GM19035 (cell line): ENCODE measurements around the gene HEPHL1.
"Not testable (repeated sequence)": the region's sequence is repeated elsewhere in the genome, so short reads cannot be mapped to it uniquely, and the experiment has no call there.

Experiments used
- ATAC-seq: cut with Tn5 transposase; IDR thresholded peaks from one replicate; pipeline ENCODE4 v1.9.1; 2021; ENCODE audit not compliant: unreplicated experiment

The HEPHL1 gene, protein sequence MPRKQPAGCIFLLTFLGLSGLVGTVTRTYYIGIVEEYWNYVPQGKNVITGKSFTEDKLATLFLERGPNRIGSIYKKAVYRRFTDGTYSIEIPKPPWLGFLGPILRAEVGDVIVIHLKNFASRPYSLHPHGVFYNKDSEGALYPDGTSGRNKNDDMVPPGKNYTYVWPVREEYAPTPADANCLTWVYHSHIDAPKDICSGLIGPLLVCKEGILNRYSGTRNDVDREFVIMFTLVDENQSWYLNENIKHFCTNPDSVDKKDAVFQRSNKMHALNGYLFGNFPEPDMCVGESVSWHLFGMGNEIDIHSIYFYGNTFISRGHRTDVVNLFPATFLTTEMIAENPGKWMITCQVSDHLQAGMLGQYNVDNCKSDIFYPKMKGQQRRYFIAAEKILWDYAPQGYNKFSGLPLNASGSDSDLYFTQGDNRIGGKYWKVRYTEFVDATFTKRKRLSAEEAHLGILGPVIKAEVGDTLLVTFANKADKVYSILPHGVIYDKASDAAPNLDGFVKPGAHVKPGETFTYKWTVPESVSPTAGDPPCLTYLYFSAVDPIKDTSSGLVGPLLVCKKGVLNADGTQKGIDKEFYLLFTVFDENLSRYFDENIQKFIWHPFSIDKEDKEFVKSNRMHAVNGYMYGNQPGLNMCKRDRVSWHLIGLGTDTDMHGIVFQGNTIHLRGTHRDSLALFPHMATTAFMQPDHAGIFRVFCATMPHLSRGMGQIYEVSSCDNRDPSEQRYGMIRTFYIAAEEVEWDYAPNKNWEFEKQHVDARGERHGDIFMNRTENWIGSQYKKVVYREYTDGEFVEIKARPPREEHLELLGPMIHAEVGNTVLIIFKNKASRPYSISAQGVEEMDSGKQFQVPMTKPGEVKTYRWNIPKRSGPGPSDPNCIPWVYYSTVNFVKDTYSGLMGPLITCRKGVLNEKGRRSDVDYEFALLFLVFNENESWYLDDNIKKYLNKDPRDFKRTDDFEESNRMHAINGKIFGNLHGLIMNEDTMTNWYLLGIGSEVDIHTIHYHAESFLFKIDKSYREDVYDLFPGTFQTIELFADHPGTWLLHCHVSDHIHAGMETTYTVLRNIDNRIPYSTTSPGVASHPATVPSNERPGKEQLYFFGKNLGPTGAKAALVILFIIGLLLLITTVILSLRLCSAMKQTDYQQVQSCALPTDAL

DNA sequence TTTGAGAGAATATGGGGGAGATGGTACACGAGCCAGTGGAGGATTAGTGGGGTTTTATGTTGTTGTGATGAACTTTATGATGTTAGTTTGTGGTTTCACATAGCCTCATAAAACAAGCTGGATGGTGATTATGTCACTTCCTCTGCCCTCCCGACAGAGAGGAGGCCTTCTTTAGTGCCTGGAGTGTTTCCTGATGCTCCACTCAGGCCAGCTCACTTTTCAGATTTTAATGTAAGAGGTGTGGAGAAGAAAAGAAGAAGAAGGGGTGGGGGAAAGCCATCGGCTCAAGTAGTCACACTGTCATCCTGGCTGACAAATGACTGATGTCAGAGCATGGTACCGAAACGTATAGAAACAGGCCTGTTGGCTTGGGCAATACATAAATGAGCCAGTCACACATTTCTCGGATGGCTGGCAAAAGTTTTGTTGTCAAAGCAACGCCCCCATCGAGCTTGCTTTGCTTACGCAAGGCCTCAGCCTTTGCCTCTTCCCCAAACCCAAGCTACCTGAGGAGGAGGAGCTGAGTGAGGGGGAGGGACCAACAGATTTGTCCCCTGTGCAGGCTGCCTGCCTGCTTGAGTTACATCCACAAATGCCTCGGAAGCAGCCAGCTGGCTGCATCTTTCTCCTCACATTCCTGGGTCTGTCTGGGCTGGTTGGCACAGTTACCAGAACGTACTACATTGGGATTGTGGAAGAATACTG is at the start of gene HEPHL1:
HEPHL1 (plus strand) TSS at position 578 of the 705 bp plus-strand sequence; CDS start at position 593, 15 bp downstream.
- no peak for ATAC-seq

DNA sequence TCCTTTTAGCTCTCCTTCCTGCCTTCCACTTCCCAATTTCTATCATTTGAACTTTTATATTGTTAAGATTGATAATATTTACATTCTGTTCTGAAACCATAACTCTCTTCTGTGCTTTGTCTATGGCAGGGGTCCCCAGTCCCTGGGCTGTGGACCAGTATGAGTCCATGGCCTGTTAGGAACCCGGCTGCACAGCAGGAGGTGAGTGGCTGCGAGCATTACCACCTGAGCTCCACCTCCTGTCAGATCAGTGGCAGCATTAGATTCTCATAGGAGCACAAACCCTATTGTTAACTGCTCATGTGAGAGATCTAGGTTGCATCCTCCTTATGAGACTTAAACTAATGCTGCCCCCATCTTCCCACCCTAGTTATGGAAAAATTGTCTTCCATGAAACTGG is 48.4 kb upstream of the HEPHL1 start:
- ATAC-seq, result no peak

DNA sequence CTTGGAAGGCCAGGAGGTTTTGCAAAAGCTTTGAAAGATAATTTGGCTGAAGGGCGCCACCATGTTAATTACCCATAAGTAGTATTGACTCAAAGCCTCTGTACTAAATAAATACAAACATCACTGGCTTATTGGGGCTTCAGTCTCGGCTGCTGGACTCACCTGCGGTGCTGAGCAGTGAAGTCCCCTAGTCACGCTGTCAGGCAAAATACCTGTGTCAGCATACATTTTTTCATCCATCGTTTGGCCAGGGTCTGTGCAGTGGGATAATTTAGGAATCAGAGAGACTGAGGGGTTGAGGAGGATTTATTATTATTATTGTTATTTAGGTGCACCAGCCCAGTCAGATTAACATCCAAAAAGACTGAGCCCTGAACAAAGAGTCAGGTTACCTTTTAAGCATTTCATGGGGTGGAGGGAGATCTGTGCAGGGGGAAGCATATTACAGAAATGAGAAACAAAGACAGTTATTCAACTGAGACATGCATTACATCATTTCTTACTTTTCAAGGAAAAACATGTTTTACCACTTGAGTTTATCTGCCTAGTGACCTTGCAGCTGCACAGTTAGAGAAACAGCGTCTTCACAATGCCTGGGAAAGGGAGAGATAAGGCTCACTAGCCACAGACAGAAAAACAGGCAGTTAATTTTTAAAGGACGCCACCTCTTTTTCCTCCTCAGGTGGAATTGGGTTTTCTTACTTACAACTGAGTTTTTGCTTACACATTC is 47.7 kb upstream of the HEPHL1 start:
- not testable (repeated sequence) for ATAC-seq

DNA sequence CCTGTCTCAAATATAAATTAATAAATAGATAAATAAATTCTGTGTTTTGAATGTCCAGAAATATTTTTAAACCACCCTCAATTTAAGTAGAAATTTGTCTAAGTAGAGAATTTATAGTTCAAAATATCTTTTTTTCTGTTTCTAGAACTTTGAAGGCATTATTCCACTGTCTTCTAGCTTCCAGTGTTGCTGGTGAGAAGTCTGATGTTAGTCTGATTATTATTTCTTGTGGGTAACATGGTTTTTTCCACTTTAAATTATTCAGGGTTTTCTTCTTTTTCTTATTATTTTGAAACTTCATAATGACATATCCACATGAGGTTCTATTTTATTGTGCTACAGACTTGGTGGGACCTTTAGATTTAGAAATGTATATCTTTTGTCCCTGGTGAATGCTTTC is 46.4 kb upstream of the HEPHL1 start:
- no peak for ATAC-seq

DNA sequence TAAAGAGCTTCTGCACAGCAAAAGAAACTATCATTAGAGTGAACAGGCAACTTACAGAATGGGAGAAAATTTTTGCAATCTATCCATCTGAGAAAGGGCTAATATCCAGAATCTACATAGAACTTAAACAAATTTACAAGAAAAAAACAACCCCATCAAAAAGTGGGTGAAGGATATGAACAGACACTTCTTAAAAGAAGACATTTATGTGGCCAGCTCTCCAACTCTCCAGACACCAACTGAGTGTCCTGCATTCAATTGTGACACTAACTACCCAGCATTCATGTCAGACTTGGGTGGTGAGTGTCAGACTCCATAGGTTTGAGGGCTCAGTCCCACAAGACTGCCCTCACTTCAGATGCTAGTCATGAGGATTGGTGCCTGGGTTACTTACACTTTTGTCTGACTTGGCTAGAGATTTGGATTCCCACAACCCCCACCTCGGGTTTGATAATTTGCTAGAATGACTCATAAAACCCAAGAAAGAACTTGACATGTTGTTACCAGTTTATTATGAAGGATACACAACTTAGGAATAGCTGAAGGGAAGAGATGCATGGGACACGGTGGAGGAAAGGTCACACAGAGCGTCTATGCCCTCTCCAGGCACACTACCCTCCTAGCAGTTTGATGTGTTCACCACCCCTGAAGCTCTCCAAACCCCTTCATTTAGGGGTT is 44.4 kb upstream of the HEPHL1 start:
- not testable (repeated sequence) for ATAC-seq

DNA sequence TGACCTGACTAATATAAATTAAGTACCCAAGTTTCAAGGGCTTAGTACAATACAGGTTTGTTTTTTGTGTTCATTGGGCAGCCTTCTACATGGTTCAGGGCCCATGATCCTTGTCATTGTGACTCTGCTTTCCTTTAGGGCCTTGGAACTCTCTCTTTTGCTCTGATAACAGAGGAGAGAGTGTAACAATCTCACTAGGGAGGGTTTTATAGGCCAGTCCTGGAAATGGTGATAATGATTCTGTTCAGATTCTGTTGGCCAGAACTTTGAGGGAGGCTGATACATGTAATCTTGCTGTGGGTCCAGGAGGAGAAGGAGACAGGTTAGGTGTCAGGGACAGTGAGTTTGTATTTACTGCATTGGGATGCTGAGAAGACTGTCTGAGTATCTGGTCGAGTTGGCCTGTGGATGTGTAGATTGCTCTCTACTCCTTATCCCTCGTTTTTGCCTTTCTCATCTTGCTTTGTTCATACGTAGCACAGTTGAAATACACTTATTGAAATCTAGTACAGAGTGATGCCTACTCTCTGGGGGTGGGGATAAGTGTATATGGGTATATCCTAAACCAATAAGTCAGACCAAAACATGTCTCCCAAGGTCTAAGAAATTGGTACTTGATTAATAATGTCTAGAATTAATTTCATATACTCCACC is 37.5 kb upstream of the HEPHL1 start:
- no peak for ATAC-seq

DNA sequence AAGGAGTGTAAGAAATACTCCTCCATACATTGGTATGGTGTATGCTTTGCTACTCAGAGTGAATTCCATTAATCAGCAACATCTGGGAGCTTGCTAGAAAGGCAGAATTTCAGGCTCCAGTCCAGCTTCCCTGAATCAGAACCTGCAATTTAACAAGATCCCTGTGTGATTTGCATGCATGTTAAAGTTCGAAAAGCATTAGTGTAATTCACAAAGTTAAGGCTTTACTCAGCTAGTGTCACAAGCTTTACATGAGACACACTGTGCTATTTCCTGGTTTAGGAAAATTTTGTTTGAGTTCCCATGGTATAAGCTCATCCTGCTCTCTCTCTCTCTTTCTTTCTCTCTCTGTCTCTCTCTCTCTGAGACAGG is 37.0 kb upstream of the HEPHL1 start:
- ATAC-seq, result no peak

DNA sequence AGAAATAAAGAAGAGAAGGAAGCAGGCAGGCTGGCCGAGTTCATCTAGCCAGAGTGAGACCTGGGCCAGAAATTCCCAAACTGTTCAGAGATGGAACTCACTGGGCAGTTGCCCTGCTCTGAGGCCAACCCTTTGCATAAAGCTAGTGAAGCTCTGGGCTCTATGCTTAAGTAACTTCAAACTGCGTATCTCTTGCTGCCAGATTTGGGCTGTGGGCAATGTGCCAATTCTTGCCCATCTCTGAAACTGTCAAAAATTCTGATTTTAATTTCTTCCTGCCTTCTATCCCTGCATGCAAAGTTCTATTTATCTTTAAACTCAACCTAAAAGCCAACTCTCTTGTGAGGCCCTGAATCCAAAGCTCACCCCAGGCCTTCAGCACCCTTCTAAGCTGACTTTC is 36.2 kb upstream of the HEPHL1 start:
- ATAC-seq, result no peak

DNA sequence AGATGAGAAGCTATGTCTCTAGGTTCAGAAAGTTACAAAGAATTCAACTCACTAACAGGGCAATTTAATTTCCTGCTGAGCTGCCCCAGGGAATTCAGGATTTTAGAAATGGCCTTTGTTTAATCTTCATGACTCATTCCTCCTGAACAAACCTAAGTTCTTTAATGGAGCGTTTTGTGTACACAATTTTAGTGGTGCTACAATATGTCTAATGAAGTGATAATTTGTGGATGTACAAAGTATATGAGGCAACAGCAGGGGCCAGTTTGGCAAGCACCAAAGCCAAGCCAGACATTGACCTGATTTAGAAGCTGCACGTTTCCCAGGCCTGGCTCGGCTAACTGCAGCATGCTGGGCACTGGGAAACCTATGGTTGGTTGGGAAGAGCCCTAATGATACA is 34.4 kb upstream of the HEPHL1 start:
- no peak for ATAC-seq

DNA sequence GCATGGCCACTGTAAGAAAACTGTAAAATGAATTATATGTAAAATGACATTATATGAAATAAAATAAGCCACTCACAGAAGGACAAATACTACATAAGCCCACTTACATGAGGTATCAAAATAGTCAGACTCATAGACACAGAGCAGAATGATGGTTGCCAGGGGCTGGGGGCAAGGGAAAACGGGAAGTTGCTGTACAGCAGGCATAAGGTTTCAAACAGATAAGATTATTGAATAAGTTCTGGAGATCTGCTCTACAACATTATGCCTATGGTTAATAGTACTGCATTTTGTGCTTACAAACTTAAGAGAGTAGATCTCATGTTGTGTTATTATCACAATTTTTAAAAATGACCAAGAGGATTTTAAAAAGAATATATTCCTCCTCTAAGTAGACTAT is 32.7 kb upstream of the HEPHL1 start:
- no peak for ATAC-seq

DNA sequence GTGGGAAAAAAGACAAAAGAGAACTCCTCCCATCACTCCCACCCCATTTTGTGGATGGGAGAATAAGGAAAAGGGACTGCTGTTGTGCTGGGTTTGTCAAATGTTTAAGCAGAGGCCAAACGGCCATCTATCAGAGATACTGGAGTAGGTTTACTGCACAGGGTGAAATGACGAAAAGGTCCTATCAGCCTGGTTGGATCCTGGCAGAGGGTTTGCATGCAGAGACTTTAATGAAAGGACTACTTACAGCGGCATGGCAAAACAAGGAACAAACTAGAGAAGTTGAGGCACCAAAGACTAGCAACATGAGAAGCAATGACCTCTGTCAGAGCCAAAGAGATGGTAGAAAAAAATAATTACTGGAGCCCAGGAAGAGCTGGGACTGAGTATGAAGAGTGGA is 32.2 kb upstream of the HEPHL1 start:
- no peak for ATAC-seq

DNA sequence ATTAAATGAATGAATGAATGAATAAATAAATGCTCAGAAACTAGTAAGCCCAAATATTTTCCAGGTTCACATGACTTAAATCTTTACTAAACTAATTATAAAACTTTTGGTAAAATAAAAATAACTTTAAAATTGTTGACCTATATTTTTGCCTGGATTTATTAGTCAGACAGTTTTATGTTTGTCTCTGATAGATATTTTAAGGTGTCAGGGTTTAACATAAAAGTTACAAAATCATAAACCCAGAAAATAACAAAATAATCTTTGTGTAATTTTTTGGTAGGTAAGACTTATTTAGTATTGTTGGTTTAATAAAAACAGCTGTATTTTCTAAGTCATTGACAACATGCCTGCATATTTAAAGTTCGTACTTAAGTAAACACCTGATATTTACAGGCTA is 27.4 kb upstream of the HEPHL1 start:
- ATAC-seq, result no peak

DNA sequence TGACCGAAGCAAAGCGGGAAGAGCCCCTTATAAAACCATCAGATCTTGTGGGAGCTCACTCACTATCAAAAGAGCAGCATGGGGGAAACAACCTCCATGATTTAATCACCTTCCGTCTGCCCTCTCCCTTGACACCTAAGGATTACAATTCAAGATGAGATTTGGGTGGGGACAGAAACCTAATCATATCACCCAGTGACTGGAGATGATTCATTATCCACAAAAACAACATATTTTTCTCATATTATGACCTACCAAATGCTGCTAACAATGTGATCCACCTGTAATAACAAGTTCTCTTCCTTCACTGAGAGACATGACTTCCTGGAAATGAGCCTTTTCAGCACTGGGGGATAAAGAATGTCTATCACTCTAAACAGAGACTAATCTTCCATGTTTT is 23.4 kb upstream of the HEPHL1 start:
- ATAC-seq, result no peak

DNA sequence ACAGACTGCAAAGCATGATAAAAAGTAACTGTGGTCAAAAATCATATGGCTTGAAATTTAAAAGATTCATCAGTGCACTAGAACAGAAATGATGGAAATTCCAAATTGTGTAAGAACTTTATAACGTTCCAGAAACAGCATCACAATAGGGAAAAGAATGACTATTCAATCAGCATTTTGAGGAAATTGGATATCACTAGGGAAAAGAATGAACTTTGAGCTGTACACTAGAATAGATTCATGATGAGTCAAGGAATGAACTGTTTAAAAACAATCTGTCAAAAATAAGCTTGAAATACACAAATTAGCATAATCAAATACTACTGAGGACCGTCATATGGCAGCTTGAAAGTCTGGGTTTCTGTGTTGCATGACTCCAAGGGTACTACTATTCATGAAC is 20.5 kb upstream of the HEPHL1 start:
- no peak for ATAC-seq

DNA sequence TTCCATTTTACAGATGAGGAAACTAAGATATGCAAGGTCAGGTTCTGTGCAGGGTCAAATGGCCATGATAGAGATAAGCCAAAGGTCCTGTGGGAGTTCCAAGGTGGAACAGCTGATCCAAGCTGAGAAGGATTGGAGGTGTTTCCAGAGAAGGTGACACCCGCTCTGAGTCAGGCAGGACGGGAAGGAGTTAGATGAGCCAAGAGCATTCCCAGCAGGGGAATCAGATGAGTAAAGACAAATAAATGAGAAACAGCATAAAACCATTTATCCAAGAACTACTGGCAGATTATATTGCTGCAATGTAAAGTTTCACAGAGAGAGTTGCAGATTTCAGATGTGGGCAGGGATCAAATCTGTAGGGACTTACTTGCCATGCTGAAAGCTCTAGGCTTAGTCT is 18.9 kb upstream of the HEPHL1 start:
- no peak for ATAC-seq

DNA sequence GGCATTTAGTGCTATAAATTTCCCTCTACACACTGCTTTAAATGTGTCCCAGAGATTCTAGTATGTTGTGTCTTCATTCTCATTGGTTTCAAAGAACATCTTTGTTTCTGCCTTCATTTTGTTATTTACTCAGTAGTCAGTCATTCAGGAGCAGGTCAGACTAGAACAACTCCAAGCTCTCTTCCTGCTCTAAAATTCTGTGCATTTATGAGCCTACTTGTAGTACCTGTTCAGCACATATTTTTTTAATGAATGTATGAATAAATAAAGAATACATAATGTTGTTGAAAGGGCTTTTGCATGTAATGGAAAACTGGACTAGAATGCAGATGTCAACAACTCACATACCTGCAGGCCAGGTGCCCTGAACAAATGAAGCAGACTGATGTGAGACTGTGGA is 13.7 kb upstream of the HEPHL1 start:
- no peak for ATAC-seq

DNA sequence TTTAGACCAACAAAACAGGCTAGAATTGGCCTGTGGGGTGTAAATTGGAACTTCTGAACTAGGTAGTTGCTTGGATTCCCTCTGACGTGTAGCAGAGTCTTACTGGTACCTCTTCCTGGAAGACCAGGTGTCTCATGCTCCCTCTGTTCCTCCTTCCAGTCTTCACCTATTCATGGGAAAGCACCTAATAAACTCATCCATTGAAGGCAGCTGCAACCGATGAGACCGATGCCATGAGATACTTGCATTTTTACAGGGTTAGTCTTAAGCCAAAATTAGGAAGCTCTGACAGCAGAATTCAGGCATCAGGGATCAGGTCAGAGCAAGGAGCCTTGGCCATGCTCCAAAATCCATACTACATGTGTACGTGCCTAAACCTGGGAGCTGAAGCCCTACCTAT is 13.2 kb upstream of the HEPHL1 start:
- ATAC-seq, result no peak

DNA sequence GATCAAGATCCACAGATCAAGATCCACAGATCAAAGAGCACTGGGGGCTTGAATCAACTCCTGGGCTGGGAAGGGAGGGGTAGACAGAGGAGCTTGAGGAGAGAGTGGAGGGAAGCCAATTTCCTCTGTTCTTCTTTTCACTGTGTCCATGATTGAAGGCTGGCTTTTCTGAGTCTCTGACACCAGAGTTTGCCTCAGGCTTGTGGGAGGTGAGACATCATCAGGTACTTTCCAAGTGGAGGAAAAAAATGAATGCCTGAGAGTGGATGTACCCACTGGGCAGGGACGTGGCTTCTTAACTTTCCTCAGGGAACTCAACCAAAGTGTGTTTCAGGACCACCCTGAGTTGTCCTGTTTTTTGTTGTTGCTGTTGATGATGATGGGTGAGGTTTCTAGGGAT is 11.0 kb upstream of the HEPHL1 start:
- ATAC-seq, result no peak

DNA sequence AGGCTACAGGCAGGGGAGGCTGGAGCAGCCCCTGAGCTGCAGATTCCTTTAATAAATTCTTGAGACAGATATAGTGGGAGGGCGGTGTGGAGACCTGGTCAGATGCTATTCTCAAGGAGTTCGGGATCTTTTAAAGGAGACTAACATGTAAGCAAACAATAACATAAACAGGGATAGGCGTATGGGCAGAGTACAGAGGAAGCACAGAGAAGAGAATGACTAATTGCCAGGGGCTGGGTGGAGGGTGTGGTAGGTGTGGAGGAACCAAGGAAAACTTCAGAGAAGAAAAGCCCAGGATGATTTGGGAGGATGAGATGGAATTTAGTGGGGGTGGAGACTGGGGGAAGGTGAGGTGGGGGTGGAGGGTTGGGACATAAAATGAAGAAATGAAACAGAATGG is 9.7 kb upstream of the HEPHL1 start:
- ATAC-seq, result no peak
